Activated naive CD4-positive, alpha-beta T cell treated with anti-CD3 and anti-CD28 coated beads, Interleukin-2, amount 50 U/mL, for 72 hours (primary cell): ENCODE results near the gene NUAK2. TPM values are rescaled to one million over a fixed set of nuclear protein-coding genes. Genes with fewer than 3 reads are reported as not detected.
"Not testable (repeated sequence)": the region's sequence is repeated elsewhere in the genome, so short reads cannot be mapped to it uniquely, and the experiment has no call there.

Source experiments
- ATAC-seq, 2 donors: fragments of 150-1000 bp; cut with Tn5 transposase; 2 replicates each; pipeline ENCODE4 v1.10.0; 2021; ENCODE audit warnings: mild to moderate bottlenecking in 2 of 2, moderate library complexity in 2 of 2
- DNase-seq, 2 donors: peaks; one replicate each; pipeline ENCODE4 v3.0.0; 2021 to 2022; ENCODE audit warnings: low spot score in 2 of 2
- H3K27ac Mint-ChIP-seq, 2 donors: one replicate each; pipeline ENCODE4 v1.8.0; 2022; ENCODE audit warnings: mild to moderate bottlenecking in 2 of 2, mixed read lengths in 2 of 2
- H3K36me3 Mint-ChIP-seq, 2 donors: one replicate each; pipeline ENCODE4 v1.8.0; 2022; ENCODE audit warnings: mixed read lengths in 2 of 2
- H3K9me3 Mint-ChIP-seq, 2 donors: one replicate each; pipeline ENCODE4 v1.8.0; 2022; ENCODE audit warnings: mixed read lengths in 2 of 2
- total RNA-seq, 2 donors: library from RNA; stranded (reverse); gene quantifications; one replicate each; pipeline ENCODE4 v1.2.3, GENCODE V29; 2022

The NUAK2 gene
- total RNA-seq, 2 donors from 2014 or later: 5.9 to 6.8 TPM

DNA sequence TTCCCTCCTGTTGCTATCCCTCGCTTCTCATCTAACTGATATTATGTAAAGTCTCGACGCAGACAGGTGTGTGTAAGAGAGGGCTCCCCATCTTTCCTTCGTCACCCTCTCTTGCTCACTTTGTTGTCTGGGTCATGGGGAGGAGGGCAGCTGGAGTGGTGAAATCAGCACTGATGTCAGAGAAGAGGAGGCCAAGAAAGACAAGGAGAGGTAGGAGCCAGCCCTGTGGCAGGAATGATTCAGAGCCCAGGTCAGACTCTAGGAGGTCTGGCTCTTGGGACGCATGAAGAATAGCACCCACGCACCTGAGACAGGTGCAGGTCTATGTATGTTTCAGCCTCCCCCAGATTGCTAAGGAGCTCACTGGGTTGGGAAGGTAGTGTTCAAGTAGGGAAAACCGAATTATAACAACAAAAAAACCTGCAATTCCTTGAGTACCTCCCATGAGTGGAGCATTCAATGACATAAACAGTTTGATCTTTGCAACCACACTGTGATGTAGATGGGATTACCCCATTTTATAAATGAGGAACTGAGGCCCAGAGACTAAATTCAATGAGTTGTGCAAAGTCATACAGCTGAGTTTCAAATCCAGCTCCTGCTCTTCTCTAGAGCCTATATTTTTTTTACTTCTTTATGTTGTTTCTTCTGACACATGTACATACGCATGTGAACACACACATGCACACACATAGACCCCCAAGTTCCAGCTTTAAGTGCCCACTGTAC lies 10.4 kb downstream of the NUAK2 start:
- no peaks in the 10 kb centered on the region for H3K9me3 Mint-ChIP-seq
- H3K27ac Mint-ChIP-seq: peak overlapping the region in 1 of 2 donors; percentile 31
- ATAC-seq (no peak), DNase-seq (no peak)
- no peaks in the 10 kb centered on the region for H3K36me3 Mint-ChIP-seq

DNA sequence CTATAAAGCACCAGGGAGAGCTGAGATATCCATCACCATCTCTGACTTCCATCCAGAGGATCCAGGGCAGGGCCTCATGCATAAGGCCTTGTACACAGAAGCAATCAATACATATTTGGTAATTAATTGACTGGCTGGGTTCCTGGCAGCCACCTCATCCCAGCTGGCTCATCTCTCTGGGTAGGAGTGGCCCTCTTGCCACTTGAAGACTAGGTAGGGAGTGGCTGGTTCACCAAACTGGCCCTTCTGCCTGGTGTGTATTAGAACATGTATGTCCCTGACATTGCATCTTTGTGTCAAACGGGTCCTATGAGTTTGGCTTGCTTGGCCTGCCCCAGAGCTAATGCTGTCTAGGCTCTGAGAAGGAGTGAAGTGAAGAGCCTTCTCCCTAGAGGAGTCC lies 11.8 kb downstream of the NUAK2 start:
- peaks cover 7% of the 10 kb centered on the region in 2 donors for H3K36me3 Mint-ChIP-seq
- no peak for ATAC-seq

DNA sequence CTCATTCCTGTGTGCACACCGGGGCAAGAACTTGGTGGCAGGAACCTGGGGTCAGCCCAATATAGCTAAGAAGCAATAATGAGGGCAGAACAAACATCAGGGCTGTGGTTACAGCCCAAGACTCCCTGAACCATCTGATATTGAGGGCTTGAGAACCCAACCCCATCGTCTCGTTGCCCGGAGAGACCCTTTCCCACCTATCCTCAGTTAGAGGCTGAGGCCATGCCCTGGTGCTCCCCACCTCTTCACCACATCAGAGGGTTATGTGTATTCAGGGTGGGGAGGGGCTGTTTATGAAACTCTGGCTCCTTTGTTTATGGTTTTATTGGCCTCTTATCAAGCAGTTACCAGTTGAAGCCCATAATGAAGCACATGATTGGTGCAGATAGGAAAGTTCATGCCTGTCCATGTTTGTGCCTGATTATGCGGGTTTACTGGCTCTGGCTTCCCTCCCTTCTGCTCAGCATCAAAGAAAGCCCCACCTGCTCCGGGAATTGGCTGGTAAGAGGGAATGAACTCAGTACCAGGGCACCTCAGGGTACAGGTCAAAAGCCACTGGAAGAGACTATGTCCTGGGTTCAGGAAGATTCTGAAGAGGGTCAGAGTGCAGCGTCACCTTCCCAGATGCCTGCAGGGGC lies 14.5 kb downstream of the NUAK2 start:
- no peak for ATAC-seq
- no peak for DNase-seq
- peak overlapping the region in 1 of 2 donors; percentile 50 for H3K27ac Mint-ChIP-seq
- peaks cover 9 to 11% of the 10 kb centered on the region in 2 donors for H3K36me3 Mint-ChIP-seq
- H3K9me3 Mint-ChIP-seq: no peaks in the 10 kb centered on the region

More for the DNA sequence above, 11.8 kb downstream of the NUAK2 start:
- no peak for DNase-seq
- H3K27ac Mint-ChIP-seq: no peak overlapping the region
- no peaks in the 10 kb centered on the region for H3K9me3 Mint-ChIP-seq

DNA sequence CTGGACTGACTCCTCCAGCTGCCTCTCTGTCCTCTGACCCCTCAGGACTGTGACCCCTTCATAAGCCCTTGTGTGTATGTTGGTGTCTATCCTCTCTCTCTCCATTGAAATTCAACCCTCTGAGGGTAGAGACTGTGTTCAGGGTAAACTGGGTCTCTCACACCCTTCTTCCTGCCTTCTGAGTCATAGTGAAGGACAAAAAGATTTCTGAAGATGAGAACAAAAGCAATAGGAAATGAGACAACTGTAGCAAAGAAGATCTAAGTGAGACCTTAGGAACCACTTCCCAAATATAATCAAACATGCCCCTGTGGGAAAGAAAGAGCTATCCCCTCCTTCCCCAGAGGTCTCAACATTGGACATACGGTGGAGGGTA lies 16.9 kb downstream of the NUAK2 start:
- H3K9me3 Mint-ChIP-seq: no peaks in the 10 kb centered on the region
- peak overlapping the region in 1 of 2 donors; percentile 75 for H3K27ac Mint-ChIP-seq
- peaks cover 9 to 11% of the 10 kb centered on the region in 2 donors for H3K36me3 Mint-ChIP-seq
- no peak for DNase-seq
- ATAC-seq: peak; percentile 55 to 63

DNA sequence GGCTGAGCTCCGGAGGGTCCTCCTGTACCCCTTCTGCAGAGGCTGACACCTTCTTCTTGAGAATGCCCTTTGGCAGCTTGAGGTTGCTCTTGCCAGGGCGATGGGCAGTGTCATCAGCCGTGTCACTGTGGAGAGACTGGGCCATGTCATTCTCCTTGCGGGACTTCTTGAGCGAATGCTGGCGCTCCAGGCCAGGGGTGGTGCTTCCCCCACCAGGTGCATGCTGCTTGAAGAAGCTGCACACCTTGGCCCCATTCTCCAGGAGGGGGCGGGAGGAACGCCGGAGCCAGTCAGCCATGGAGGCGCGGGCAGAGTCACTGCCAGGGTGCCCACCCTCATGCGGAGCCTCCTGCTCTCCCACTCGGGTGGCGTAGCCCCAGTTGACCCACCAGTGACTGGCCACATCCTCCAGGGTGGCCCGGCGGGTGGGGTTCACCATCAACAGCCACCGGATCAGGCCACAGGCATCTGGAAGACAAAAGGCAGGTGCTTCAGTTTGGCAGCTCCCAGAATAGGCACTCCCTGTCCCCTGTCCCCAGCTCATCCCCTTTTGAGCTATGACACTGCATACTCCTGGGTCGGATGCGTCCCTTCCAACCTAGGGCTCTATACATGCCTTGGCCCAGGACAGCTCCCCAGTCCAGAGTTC lies 17.4 kb downstream of the NUAK2 start:
- peaks cover 9 to 11% of the 10 kb centered on the region in 2 donors for H3K36me3 Mint-ChIP-seq
- no peaks in the 10 kb centered on the region for H3K9me3 Mint-ChIP-seq
- ATAC-seq (peak in 1 of 2 donors; percentile 38), DNase-seq (no peak)
- H3K27ac Mint-ChIP-seq: peak overlapping the region in 1 of 2 donors; percentile 75

DNA sequence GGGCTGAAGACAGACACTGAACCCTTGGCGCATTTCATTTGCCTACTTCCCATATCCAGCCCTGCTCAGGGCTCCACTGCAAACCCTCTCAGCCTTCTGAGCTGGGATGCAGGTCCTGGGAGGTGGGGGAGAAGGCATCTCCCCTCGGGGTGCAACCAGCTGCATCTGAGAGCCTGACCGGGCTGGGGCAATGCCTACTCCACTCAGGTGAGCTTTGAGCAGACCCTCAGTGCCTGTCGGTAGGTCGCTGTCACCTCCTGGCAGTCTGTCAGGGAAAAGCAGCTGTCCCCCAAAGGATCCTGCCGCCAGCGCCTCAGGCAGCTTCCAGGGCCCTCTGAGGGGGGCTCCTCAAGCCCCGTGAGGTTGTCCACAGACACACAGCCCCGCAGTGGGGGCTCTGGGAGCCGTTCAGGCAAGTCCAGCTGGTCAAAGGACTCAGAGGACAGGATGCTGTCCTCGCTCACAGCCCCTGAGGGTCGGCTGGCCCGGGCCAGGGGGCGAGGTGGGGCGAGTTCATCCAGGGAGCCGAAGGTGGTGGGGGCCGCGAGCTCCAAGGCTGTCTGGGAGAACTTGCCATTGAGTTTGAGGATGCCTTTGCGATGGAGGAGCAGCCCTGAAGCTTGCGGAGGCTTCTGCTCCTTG lies 18.2 kb downstream of the NUAK2 start:
- Mint-ChIP-seq H3K9me3 (no peaks in the 10 kb centered on the region), H3K27ac (no peak overlapping the region), H3K36me3 (peaks cover 9 to 11% of the 10 kb centered on the region in 2 donors)
- no peak for ATAC-seq
- DNase-seq: no peak

DNA sequence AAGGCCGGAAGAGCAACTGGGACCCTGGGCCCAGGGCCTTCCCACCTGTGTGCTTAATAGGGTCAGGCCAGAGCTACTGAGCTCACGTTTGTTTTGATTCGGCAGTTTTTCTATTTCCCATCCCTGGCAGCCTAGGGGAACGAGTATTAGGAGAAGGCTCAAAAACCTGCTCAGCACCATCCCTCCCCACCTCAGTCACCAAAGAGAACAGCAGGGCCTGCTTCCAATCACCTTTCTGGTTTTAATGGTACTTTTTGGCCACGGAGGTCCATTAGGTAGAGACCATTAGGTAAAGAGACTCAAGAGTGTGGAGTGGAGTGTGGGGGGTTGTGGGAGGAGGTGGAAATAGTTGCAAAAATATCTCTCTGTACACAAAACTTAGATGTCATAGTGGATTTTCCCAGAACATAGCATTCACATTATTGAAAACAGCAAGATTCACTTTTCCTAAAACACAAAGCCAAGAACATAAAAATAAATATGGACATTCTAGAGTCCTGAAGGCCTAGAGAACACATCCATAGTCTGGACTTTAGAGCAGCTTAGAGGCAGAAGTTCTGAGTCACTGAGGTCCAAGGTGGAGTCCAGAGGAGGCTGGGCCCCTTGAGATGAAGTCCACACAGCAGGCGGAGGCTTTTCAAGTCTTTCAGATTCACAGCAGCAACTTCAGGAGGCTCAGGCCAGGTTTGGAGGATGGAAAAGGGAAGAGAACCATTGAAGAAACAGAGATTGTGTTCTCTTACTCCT lies 19.5 kb downstream of the NUAK2 start:
- Mint-ChIP-seq H3K27ac (peak overlapping the region in 1 of 2 donors; percentile 48), H3K36me3 (peaks cover 9 to 11% of the 10 kb centered on the region in 2 donors), H3K9me3 (no peaks in the 10 kb centered on the region)
- no peak for DNase-seq
- no peak for ATAC-seq

DNA sequence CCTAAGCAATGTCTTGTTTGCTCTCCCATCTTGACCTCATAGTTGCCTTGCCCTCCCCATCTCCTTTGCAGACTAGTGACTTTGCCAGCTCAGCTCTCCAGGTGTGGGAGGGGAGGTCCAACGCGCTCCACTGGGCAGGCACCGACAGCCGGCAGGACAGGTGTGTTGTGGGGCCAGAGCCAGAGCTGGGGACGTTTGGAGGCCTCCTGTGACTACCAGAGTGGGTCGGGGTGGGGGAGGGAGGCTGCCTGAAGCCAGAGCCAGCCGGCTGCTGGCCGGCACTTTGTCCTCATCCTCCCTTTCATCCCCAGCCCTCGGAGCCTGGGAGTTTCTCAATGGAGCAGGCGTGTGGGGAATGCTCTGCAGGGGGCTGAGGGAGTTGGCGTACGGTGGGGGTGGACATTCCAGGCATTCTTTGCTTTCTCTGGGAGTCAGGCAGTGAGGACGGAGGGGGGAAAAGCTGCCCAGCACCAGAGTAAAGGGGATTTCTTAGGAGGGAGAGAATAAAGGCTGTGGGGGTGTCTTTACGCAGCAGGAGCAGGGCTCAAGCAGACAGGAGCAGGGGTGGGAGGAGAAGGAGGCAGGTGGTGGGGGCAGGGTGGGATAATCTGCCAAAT lies 20.2 kb downstream of the NUAK2 start:
- Mint-ChIP-seq H3K27ac (peak overlapping the region in 1 of 2 donors; percentile 2), H3K9me3 (no peaks in the 10 kb centered on the region), H3K36me3 (peaks cover 9 to 11% of the 10 kb centered on the region in 2 donors)
- ATAC-seq (no peak), DNase-seq (no peak)

DNA sequence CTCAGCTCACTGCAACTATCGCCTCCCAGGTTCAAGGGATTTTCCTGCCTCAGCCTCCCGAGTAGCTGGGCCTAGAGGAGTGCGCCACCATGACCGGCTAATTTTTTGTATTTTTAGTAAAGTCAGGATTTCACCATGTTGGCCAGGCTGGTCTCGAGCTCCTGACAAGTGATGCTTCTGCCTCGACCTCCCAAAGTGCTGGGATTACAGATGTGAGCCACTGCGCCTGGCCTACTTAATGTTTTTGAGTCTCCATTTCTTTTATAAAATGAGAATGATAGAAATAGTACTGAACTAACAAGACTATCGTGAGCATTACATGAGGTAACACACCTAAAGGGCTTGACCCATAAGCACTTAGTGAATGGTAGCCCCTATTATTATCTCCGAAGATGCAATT lies 21.4 kb downstream of the NUAK2 start:
- ATAC-seq (no peak), DNase-seq (no peak)
- Mint-ChIP-seq H3K27ac (no peak overlapping the region), H3K36me3 (peaks cover 7 to 8% of the 10 kb centered on the region in 2 donors), H3K9me3 (no peaks in the 10 kb centered on the region)

DNA sequence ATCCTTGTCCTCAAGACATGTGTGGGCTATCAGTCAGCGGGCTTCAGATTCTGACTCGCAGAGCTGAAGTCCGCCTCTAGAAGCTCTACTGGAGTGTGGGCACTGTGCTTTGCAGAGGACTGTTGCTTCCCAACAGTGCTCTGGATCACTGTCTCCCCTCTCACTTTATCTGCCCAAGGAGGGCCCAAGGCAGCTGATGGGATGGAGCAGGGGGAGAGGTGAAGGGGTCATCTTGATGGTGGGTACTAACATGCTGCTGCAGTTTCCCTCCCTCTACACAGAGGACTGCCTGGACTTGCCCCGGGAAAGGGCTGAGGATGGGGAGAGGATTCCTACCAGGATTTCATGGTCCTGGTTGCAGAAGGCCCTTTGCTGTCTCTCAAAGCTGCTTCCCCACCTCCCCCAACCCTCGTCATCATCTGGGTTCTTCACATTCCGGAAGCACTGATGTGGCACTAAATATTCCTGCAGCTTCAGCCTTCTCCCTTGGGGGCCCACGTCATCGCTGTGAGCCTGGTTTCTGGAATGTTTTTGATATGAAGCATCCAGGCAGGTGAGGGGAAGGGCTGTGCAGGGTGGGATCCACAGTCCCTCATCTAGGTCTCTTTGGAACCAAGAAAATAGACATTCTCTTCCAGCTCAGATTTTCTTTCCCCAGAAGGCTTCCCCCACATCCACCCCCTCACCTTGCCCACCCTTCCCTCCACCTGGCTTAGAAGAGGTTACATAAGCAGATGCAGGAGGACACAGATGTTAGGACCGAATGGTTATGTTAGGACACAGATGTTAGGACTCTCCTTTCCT lies 23.2 kb downstream of the NUAK2 start:
- Mint-ChIP-seq H3K9me3 (no peaks in the 10 kb centered on the region), H3K36me3 (no peaks in the 10 kb centered on the region), H3K27ac (no peak overlapping the region)
- DNase-seq (no peak), ATAC-seq (no peak)

DNA sequence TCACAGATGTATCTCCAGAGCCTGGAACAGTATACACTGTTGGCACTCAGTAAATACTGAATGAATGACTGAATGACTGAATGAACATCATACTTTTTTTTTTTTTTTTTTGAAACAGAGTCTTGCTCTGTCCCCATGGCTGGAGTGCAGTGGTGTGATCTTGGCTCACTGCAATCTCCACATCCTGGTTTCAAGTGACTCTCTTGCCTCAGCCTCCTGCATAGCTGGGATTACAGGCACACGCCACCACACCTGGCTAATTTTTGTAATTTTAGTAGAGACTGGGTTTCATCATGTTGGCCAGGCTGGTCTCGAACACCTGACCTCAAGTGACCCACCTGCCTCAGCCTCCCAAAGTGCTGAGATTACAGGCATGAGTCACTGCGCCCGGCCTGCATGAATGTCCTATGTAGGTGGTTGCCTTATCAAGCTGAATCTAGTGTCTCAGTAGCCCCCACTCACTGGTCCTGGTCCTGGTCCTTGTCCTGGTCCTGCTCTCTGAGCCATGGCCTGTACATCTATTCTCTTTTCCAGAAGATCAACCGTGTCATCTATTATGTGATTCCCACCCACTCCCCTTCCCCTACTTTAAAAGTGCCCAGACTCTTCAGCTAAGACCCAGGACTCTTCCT lies 23.9 kb downstream of the NUAK2 start:
- DNase-seq, H3K27ac Mint-ChIP-seq, H3K9me3 Mint-ChIP-seq, H3K36me3 Mint-ChIP-seq: not testable (repeated sequence)
- ATAC-seq: peak in 1 of 2 donors; percentile 32

DNA sequence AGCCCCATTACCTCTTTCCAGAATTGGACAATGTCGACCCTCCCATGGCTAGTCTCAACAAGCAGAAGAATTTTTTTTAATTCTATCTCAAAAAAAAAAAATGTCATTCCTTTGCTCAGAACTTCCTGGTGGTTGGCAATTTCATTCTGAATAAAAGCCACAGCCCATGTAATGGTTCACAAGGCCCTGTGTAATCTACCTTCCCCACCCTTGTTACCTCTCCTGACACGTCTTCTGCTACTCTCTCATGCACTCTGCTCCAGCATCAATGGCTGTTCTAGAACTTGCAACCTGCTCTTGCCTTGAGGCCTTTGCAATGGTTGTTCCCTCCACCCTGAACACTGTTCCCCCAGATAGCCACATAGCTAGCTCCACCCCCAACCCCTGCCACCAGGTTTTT lies 25.4 kb downstream of the NUAK2 start:
- ATAC-seq (peak; percentile 34 to 44), DNase-seq (no peak)
- Mint-ChIP-seq H3K36me3 (no peaks in the 10 kb centered on the region), H3K9me3 (no peaks in the 10 kb centered on the region), H3K27ac (no peak overlapping the region)

DNA sequence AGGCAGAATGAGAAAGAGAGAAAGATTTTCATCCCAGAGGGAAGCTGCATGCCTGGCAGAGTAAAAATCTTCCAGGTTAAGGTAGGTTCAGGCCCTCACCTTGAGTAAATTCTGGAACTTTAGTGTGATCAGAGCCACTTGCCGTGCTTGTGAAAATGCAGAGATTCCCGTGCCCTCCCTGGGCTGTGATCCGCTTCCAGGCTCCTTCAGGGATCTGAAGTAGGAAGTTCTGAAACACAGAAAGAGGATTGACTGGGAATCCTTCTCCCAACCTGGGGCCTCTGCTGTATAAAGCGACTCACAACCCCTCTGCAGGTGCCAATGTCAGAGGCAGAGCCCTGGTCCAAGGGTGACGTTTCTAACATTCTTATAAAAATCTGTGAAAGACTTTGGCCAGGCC lies 26.6 kb downstream of the NUAK2 start:
- no peaks in the 10 kb centered on the region for H3K36me3 Mint-ChIP-seq
- ATAC-seq: no peak

DNA sequence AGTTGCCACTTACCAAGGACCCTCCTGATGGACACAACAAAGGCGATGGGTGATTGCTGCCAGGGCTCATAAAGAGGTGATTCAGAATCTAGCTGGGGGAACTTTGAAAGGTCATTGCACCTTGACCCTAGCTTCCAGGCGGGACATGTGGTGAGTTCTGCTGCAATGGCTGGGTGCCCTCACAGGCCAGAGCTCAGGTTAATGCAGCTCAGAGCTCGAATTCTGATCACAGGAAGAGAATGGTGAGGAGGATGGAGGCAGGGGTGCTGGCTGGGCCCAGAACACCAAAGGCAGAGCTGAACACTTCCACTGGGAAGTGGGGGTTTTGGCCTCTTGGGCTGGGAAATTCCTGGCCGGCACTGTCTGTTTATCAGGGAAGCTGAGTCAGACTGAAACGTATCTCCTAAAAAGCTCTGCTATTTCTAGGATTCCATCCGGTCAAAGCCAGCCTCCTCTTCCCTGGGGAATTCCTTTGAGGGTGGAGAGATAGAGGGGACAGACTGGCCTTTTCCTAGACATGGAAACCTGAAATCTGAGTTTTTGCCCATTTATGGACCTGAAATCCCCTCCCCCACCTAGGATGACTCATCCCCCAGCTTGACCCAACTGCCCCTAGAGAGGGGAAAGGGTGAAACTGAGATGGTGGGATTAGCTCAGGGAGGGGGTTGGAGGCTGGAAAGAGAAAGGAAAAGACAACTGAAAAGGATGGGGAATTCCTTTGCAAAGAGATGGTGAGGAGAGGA lies 27.2 kb downstream of the NUAK2 start:
- DNase-seq: no peak
- H3K27ac Mint-ChIP-seq: peak overlapping the region; percentile 2 to 31

More for the DNA sequence above, 26.6 kb downstream of the NUAK2 start:
- no peak overlapping the region for H3K27ac Mint-ChIP-seq
- no peak for DNase-seq
- no peaks in the 10 kb centered on the region for H3K9me3 Mint-ChIP-seq

More for the DNA sequence above, 27.2 kb downstream of the NUAK2 start:
- H3K9me3 Mint-ChIP-seq: no peaks in the 10 kb centered on the region
- H3K36me3 Mint-ChIP-seq: no peaks in the 10 kb centered on the region
- ATAC-seq: peak in 1 of 2 donors; percentile 21
